ENCODE data around the gene PPP1R13L.

DNA sequence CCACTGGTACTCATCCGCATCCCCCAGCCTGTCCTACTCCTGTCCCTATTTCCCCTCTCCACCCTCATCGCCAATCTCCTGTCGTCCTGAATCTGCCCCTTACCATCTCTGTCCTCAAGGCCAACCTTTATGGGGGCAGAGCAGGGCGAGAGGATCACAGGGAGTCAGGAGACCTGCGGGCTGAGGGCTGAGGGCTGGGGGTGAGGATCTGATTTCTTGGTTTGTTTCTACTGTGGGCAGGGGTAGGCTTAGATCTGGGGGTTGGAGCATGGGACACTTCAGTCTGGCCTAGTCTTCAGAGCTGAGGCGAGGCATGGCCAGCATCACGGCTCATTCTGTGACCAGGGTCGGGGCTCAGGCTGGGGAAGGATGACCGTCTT is 35.4 kb upstream of the PPP1R13L start:
- TF ChIP-seq POLR2AphosphoS5 (IDR thresholded peaks at IDR 0.05) (no peak), EP300 (IDR thresholded peaks at IDR 0.05; ENCODE audit: low read depth) (no peak), POLR2A (IDR thresholded peaks at IDR 0.05) (no peak)
- TF ChIP-seq, protein P1, sequence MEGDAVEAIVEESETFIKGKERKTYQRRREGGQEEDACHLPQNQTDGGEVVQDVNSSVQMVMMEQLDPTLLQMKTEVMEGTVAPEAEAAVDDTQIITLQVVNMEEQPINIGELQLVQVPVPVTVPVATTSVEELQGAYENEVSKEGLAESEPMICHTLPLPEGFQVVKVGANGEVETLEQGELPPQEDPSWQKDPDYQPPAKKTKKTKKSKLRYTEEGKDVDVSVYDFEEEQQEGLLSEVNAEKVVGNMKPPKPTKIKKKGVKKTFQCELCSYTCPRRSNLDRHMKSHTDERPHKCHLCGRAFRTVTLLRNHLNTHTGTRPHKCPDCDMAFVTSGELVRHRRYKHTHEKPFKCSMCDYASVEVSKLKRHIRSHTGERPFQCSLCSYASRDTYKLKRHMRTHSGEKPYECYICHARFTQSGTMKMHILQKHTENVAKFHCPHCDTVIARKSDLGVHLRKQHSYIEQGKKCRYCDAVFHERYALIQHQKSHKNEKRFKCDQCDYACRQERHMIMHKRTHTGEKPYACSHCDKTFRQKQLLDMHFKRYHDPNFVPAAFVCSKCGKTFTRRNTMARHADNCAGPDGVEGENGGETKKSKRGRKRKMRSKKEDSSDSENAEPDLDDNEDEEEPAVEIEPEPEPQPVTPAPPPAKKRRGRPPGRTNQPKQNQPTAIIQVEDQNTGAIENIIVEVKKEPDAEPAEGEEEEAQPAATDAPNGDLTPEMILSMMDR (IDR thresholded peaks at IDR 0.05), result no peak
